Stimulated activated CD8-positive, alpha-beta memory T cell treated with anti-CD3 and anti-CD28 coated beads, Interleukin-12 subunit alpha, Interleukin-12 subunit beta, amount 100 ng/mL, for 24 hours (primary cell): Measurements from ENCODE around the gene GGT1.
"Not testable (repeated sequence)": the region's sequence is repeated elsewhere in the genome, so short reads cannot be mapped to it uniquely, and the experiment has no call there.

Experiments
- DNase-seq: peaks from one replicate; pipeline ENCODE4 v3.0.0-alpha.2; 2020; ENCODE audit errors: extremely low read depth

The GGT1 gene

GRCh38 chr22:24642307-24642706 is 39.3 kb downstream of the GGT1 start:
- DNase-seq, result not testable (repeated sequence)

- DNase-seq, result not testable (repeated sequence)
These were observed 41.4 kb downstream of the GGT1 start for GRCh38 chr22:24644409-24644808.

GRCh38 chr22:24645408-24646399 is 42.7 kb downstream of the GGT1 start:
- not testable (repeated sequence) for DNase-seq

DNA sequence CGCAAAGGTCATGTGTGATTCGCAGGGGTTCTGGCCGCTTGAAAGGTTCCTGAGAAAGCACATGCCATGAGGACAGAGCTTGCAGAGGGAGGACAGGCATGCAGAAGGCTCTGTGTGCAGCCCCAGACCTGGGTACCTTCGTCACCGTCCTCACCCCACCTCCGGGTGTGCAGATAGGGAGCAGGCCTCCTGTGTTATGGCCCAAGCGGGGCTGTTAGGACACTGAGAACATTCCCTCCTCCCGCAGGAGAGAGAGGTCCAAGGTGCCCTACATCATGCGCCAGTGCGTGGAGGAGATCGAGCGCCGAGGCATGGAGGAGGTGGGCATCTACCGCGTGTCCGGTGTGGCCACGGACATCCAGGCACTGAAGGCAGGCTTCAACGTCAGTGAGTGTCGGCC is 43.8 kb downstream of the GGT1 start:
- DNase-seq, result not testable (repeated sequence)

DNA sequence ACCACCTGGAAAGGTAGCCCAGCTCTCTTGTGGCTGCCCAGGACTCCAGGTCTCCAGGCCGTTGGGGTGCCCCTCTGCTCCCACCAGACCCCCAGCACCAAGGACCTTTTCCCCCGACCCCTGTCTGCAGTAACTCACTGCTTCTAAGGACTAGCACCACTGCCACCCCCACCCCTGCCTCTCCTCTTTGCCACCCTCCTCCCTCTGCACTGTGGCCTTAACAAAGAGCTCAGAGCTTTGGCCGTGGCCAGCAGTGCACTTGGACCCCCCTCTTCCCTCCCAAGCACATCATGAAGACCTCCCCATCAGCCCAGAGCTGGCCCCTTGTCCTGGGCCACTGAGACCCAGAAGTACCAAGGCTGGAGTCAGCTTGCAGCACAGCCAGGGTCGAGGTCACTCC is 46.4 kb downstream of the GGT1 start:
- not testable (repeated sequence) for DNase-seq

DNA sequence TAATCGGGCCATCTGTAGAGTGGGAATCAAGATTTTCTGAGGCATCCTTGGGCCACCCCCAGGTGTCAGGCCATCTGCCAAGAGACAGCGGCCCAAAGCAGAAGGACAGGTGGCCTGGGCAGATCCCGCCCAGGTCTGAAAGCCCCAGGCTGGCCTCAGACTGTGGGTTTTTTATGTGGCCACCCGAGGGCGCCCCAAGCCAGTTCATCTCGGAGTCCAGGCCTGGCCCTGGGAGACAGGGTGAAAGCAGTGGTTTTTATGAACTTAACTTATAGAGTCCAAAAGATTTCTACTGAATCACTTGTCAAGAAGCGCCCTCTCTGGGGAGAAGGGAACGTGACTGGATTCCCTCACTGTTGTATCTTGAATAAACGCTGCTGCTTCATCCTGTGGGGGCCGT is 47.9 kb downstream of the GGT1 start:
- DNase-seq, result not testable (repeated sequence)

GRCh38 chr22:24665395-24665794 is 62.4 kb downstream of the GGT1 start:
- not testable (repeated sequence) for DNase-seq

DNA sequence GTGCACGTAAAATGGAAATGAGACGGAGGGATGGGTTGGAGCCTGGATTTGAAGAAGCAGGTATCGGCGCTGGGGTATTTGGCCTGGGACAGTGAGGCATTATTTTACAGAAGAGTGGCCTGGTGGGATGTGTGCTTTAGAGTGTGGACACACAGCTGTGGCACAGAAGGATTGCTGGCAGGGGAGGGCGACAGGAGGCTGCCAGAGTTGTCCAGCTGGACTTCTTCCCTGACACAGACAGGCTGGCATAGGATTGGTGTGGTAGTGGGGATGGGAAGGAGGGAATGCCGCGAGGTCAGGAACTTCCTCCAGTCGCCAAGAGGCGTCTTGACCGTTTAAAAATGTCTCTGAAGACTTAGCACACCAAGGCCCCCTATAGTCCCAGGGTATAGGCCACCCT is 64.9 kb downstream of the GGT1 start:
- not testable (repeated sequence) for DNase-seq

GRCh38 chr22:24672532-24672931 is 69.5 kb downstream of the GGT1 start:
- DNase-seq, result not testable (repeated sequence)
